Trophoblast cell (in vitro differentiated cells and primary cell): ENCODE measurements around the gene FAM234B.
"Not testable (repeated sequence)": the region's sequence is repeated elsewhere in the genome, so short reads cannot be mapped to it uniquely, and the experiment has no call there.

Experiments
- DNase-seq, 2 donors: peaks; one replicate each; pipeline ENCODE4 v3.0.0-alpha.2; 2016
- H2AFZ ChIP-seq: 2 replicates; pipeline ENCODE4 v1.6.1; 2013; ENCODE audit warnings: low read length, moderate library complexity, mild to moderate bottlenecking; ENCODE audit not compliant: insufficient read depth, poor library complexity
- H2AK5ac ChIP-seq: 2 replicates; pipeline ENCODE4 v1.6.1; 2013; ENCODE audit warnings: mild to moderate bottlenecking, low read length
- H2BK120ac ChIP-seq: 2 replicates; pipeline ENCODE4 v1.6.1; 2013; ENCODE audit warnings: low read length, mild to moderate bottlenecking, moderate library complexity; ENCODE audit not compliant: insufficient read depth, poor library complexity
- H2BK12ac ChIP-seq: 2 replicates; pipeline ENCODE4 v1.6.1; 2013; ENCODE audit warnings: mild to moderate bottlenecking, low read length, moderate library complexity
- H2BK5ac ChIP-seq: 2 replicates; pipeline ENCODE4 v1.6.1; 2013; ENCODE audit warnings: low read length, low read depth, moderate library complexity, mild to moderate bottlenecking; ENCODE audit not compliant: poor library complexity
- H3K14ac ChIP-seq: 2 replicates; pipeline ENCODE4 v1.6.1; 2013; ENCODE audit warnings: mild to moderate bottlenecking, low read length
- H3K18ac ChIP-seq: 2 replicates; pipeline ENCODE4 v1.6.1; 2013; ENCODE audit warnings: mild to moderate bottlenecking, low read length
- H3K23ac ChIP-seq: 2 replicates; pipeline ENCODE4 v1.6.1; 2013; ENCODE audit warnings: low read length
- H3K27ac ChIP-seq: 2 replicates; pipeline ENCODE4 v1.5.1; 2013; ENCODE audit warnings: low read depth, mild to moderate bottlenecking, inconsistent platforms, low read length, moderate library complexity
- H3K27me3 ChIP-seq: 2 replicates; pipeline ENCODE4 v1.6.1; 2013; ENCODE audit warnings: inconsistent platforms, mild to moderate bottlenecking, low read length, moderate library complexity; ENCODE audit not compliant: insufficient read depth
- H3K36me3 ChIP-seq, 2 experiments: 1 replicate in 1 of 2; 2 replicates in 1 of 2; pipeline ENCODE4 v1.6.1; 2013; ENCODE audit warnings: low read length in 2 of 2, mild to moderate bottlenecking in 2 of 2, moderate library complexity in 1 of 2; ENCODE audit not compliant: insufficient read depth in 2 of 2, control insufficient read depth in 1 of 2
- H3K4ac ChIP-seq: 2 replicates; pipeline ENCODE4 v1.6.1; 2013; ENCODE audit warnings: low read depth, mild to moderate bottlenecking, low read length, moderate library complexity
- H3K4me1 ChIP-seq, 2 experiments: 1 replicate in 1 of 2; 2 replicates in 1 of 2; pipeline ENCODE4 v1.6.1; 2013; ENCODE audit warnings: low read length in 2 of 2, mild to moderate bottlenecking in 2 of 2, moderate library complexity in 1 of 2; ENCODE audit not compliant: insufficient read depth in 2 of 2, control insufficient read depth in 1 of 2
- H3K4me2 ChIP-seq: 2 replicates; pipeline ENCODE4 v1.6.1; 2013; ENCODE audit warnings: inconsistent platforms, mild to moderate bottlenecking, low read length, moderate library complexity
- H3K4me3 ChIP-seq: 2 replicates; pipeline ENCODE4 v1.5.1; 2013; ENCODE audit warnings: mild to moderate bottlenecking, low read depth, low read length, inconsistent platforms
- H3K79me1 ChIP-seq: one replicate; pipeline ENCODE4 v1.6.1; 2013; ENCODE audit warnings: low read length
- H3K79me2 ChIP-seq: 2 replicates; pipeline ENCODE4 v1.6.1; 2013; ENCODE audit warnings: low read length, mild to moderate bottlenecking; ENCODE audit not compliant: control insufficient read depth, insufficient read depth, poor library complexity
- H3K9ac ChIP-seq: 2 replicates; pipeline ENCODE4 v1.6.1; 2013; ENCODE audit warnings: mild to moderate bottlenecking, low read length
- H3K9me3 ChIP-seq: 2 replicates; pipeline ENCODE4 v1.6.1; 2013; ENCODE audit warnings: low read depth, mild to moderate bottlenecking, control low read depth, inconsistent platforms, low read length; ENCODE audit not compliant: insufficient read depth
- H4K12ac ChIP-seq: 2 replicates; pipeline ENCODE4 v1.6.1; 2013; ENCODE audit warnings: low read depth, mild to moderate bottlenecking, low read length, moderate library complexity
- H4K8ac ChIP-seq: 2 replicates; pipeline ENCODE4 v1.6.1; 2013; ENCODE audit warnings: low read depth, mild to moderate bottlenecking, low read length, moderate library complexity
- H4K91ac ChIP-seq: one replicate; pipeline ENCODE4 v1.6.1; 2013; ENCODE audit warnings: low read depth, mild to moderate bottlenecking, low read length, moderate library complexity
- WGBS: extraction: QIAGEN DNeasy Blood & Tissue Kit; methylation state at CpG from one replicate; pipeline ENCODE4 v1.1.7; 2013; ENCODE audit warnings: missing lambda C conversion rate; ENCODE audit not compliant: insufficient read length, insufficient coverage; ENCODE audit errors: extremely low coverage; 5-methylcytosine and 5-hydroxymethylcytosine counted together

Gene FAM234B

DNA sequence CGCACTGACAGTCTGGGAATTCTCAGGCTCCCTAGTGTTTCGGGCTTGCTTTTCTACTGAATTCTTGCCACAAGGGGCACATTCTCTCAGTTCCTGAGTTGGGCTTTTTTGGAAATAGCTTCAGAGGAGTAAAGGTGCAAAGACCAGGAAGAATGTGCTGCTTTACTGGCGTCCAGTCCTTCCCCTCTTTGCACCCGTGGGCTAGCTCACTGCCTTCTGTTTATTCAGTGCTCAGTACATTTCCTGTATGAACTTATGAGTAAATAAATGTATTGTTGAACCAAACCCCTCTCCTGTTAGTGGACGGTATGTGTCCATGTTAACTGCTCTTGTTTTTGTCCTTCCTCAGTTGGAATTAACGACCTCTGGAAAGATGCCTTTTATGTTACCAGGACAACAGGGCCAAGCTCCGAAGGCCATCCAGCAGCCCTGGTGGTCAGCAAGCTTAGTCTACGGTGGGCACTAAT lies 35.3 kb downstream of the FAM234B start:
- peak; percentile 24 to 71 for DNase-seq
- no peak overlapping the region for H3K14ac ChIP-seq
- H3K9ac ChIP-seq = no peak overlapping the region
- no peaks in the 10 kb centered on the region for H3K79me1 ChIP-seq
- no peak overlapping the region for H4K8ac ChIP-seq
- H3K4me1 ChIP-seq = peaks cover 7 to 9% of the 10 kb centered on the region in 2 experiments
- no peak overlapping the region for H2BK120ac ChIP-seq
- H3K9me3 ChIP-seq = peaks cover 3% of the 10 kb centered on the region
- no CpG with 5 or more reads among the region's 8 CpGs for WGBS
- no peaks in the 10 kb centered on the region for H3K27me3 ChIP-seq
- no peak overlapping the region for H3K23ac ChIP-seq
- H2AK5ac ChIP-seq = no peak overlapping the region
- no peak overlapping the region for H2BK12ac ChIP-seq
- H3K27ac ChIP-seq = no peak overlapping the region
- no peaks in the 10 kb centered on the region for H3K79me2 ChIP-seq
- no peak overlapping the region for H4K91ac ChIP-seq
- H3K4ac ChIP-seq = no peak overlapping the region
- H2BK5ac ChIP-seq = no peak overlapping the region
- H3K36me3 ChIP-seq = no peaks in the 10 kb centered on the region
- no peak overlapping the region for H4K12ac ChIP-seq
- no peak overlapping the region for H2AFZ ChIP-seq
- H3K4me2 ChIP-seq = no peak overlapping the region
- no peak overlapping the region for H3K18ac ChIP-seq
- no peak overlapping the region for H3K4me3 ChIP-seq

DNA sequence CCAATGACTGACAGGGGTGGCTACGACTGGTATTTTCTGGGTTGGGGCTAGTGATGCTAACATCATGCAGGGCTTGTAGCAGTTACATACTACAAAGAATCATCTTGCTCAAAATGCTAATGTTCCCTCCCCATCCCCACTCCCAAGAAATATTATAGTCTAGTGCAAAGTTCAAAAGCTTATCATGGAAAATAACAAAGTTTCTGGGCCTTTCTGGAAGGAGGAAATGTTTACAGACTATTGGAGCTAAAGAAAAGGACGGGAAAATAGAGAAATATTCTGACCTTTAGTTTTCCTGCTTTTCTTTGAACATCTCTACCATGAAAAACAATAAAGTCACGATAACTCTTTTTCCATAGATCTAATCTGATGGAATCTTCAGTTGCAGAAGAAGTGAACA lies 36.1 kb downstream of the FAM234B start:
- DNase-seq = no peak
- Histone ChIP-seq H2AFZ (no peak overlapping the region), H3K4ac (no peak overlapping the region), H3K79me2 (no peaks in the 10 kb centered on the region), H3K9me3 (peaks cover 3% of the 10 kb centered on the region), H2BK5ac (no peak overlapping the region), H3K27me3 (no peaks in the 10 kb centered on the region), H3K18ac (no peak overlapping the region), H3K4me2 (no peak overlapping the region), H3K27ac (no peak overlapping the region), H3K36me3 (peaks cover 0 to 3% of the 10 kb centered on the region in 2 experiments), H3K4me1 (peaks cover 3 to 4% of the 10 kb centered on the region in 2 experiments), H4K12ac (no peak overlapping the region), H2AK5ac (no peak overlapping the region), H4K91ac (no peak overlapping the region), H3K14ac (no peak overlapping the region), H2BK12ac (no peak overlapping the region), H3K4me3 (no peak overlapping the region), H4K8ac (no peak overlapping the region), H3K23ac (no peak overlapping the region), H3K79me1 (no peaks in the 10 kb centered on the region), H3K9ac (no peak overlapping the region), H2BK120ac (no peak overlapping the region)
- no CpG with 5 or more reads among the region's 3 CpGs for WGBS

DNA sequence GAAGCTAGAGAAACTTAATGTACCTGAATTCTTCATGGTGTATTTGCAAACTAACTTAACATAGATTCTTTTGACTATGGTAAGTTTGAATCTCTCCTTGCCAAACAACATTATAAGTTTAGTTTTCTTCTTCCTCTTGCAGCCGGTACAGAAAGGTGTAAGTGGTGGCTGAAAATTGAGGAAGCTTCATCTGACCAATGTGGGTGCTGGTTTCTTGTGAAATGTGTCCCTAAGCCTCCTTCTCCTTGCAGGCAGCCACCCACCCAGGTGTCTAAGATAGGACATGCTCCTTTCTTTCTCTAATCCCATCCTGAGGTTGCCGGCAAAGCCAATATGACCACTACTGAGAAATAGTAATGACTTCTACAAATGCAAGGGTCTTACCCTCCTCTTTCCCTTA lies 38.7 kb downstream of the FAM234B start:
- Histone ChIP-seq H3K9ac (no peak overlapping the region), H2AFZ (no peak overlapping the region), H3K27me3 (no peaks in the 10 kb centered on the region), H2AK5ac (no peak overlapping the region), H2BK5ac (no peak overlapping the region), H3K36me3 (peaks cover 0 to 3% of the 10 kb centered on the region in 2 experiments), H3K4me3 (no peak overlapping the region), H4K12ac (no peak overlapping the region), H3K14ac (no peak overlapping the region), H3K27ac (no peak overlapping the region), H4K8ac (no peak overlapping the region), H2BK12ac (no peak overlapping the region), H3K23ac (no peak overlapping the region), H3K79me2 (no peaks in the 10 kb centered on the region), H3K4me2 (no peak overlapping the region), H3K4me1 (no peaks in the 10 kb centered on the region), H4K91ac (no peak overlapping the region), H3K18ac (no peak overlapping the region), H3K4ac (no peak overlapping the region), H3K9me3 (no peaks in the 10 kb centered on the region), H3K79me1 (no peaks in the 10 kb centered on the region), H2BK120ac (no peak overlapping the region)
- WGBS = no CpG with 5 or more reads among the region's 2 CpGs
- DNase-seq = no peak

DNA sequence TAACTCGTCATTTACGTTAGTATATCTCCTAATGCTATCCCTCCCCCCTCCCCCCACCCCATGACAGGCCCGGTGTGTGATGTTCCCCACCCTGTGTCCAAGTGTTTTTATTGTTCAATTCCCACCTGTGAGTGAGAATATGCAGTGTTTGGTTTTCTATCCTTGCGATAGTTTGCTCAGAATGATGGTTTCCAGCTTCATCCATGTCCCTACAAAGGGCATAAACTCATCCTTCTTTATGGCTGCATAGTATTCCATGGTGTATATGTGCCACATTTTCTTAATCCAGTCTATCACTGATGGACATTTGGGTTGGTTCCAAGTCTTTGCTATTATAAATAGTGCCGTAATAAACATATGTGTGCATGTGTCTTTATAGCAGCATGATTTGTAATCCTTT lies 39.5 kb downstream of the FAM234B start:
- H2BK120ac ChIP-seq, H3K36me3 ChIP-seq, H3K14ac ChIP-seq, H2BK5ac ChIP-seq, H3K9me3 ChIP-seq, H4K8ac ChIP-seq, H2AFZ ChIP-seq, H3K23ac ChIP-seq, H3K4me1 ChIP-seq, H3K18ac ChIP-seq, H3K27me3 ChIP-seq, H3K79me1 ChIP-seq, DNase-seq, H2BK12ac ChIP-seq, H3K4ac ChIP-seq, H3K9ac ChIP-seq, H2AK5ac ChIP-seq, H3K4me2 ChIP-seq, H4K91ac ChIP-seq, H3K79me2 ChIP-seq, H3K27ac ChIP-seq, H3K4me3 ChIP-seq, H4K12ac ChIP-seq: not testable (repeated sequence)
- no CpG with 5 or more reads among the region's 5 CpGs for WGBS
